Measurements from ENCODE around the gene TFEC.
"Not testable (repeated sequence)": the region's sequence is repeated elsewhere in the genome, so short reads cannot be mapped to it uniquely, and the experiment has no call there.

Gene TFEC

GRCh38 chr7:115987486-115987885, 43.1 kb downstream of the TFEC start:
- no peak for DNase-seq

GRCh38 chr7:115984105-115984504, 46.5 kb downstream of the TFEC start:
- peak; percentile 44 for DNase-seq

GRCh38 chr7:115980159-115980558, 50.4 kb downstream of the TFEC start:
- peak; percentile 70 for DNase-seq

GRCh38 chr7:115976651-115977050, 53.9 kb downstream of the TFEC start:
- DNase-seq: no peak

- no peak for DNase-seq
These were observed 54.8 kb downstream of the TFEC start for GRCh38 chr7:115975766-115976165.

- DNase-seq: no peak
These were observed 57.2 kb downstream of the TFEC start for GRCh38 chr7:115973406-115973805.

GRCh38 chr7:115971506-115971905, 59.1 kb downstream of the TFEC start:
- DNase-seq: no peak

GRCh38 chr7:115968596-115968995, 62.0 kb downstream of the TFEC start:
- DNase-seq: no peak

- no peak for DNase-seq
These were observed 62.4 kb downstream of the TFEC start for GRCh38 chr7:115968171-115968570.

GRCh38 chr7:115965796-115966475, 64.6 kb downstream of the TFEC start:
- peak; percentile 38 for DNase-seq

GRCh38 chr7:115965236-115965635, 65.3 kb downstream of the TFEC start:
- DNase-seq: no peak

- DNase-seq: no peak
These were observed 65.8 kb downstream of the TFEC start for GRCh38 chr7:115964799-115965198.

GRCh38 chr7:115962340-115962739, 68.2 kb downstream of the TFEC start:
- DNase-seq: no peak

GRCh38 chr7:115953592-115954255, 76.8 kb downstream of the TFEC start:
- DNase-seq: no peak

GRCh38 chr7:115952832-115953231, 77.7 kb downstream of the TFEC start:
- no peak for DNase-seq

- DNase-seq: no peak
These were observed 79.0 kb downstream of the TFEC start for GRCh38 chr7:115951547-115951946.

- peak; percentile 10 for DNase-seq
These were observed 88.8 kb downstream of the TFEC start for GRCh38 chr7:115941703-115942268.

GRCh38 chr7:115940460-115941060, 90.0 kb downstream of the TFEC start:
- peak; percentile 81 for DNase-seq

- DNase-seq: peak; percentile 42
These were observed 92.6 kb downstream of the TFEC start for GRCh38 chr7:115937960-115938359.

GRCh38 chr7:115933471-115933870, 97.1 kb downstream of the TFEC start:
- DNase-seq: no peak

- no peak for DNase-seq
These were observed 97.7 kb downstream of the TFEC start for GRCh38 chr7:115932880-115933279.

GRCh38 chr7:115930184-115930583, 100.4 kb downstream of the TFEC start:
- DNase-seq: not testable (repeated sequence)

GRCh38 chr7:115929736-115930135, 100.8 kb downstream of the TFEC start:
- DNase-seq: not testable (repeated sequence)

- no peak for DNase-seq
These were observed 106.2 kb downstream of the TFEC start for GRCh38 chr7:115924411-115924810.

All from inflammatory macrophage treated with lipopolysaccharide for 4 hours (primary cell).